Hepatocyte (in vitro differentiated cells): ENCODE data around the gene MFGE8.

Experiments used
- EZH2 ChIP-seq: fragments of 200-600 bp; sonication (generic); IDR thresholded peaks from 2 replicates; pipeline ENCODE4 v1.6.1; 2016; ENCODE audit warnings: antibody characterized with exemption, mild to moderate bottlenecking, borderline replicate concordance
- EZH2phosphoT487 ChIP-seq: fragments of 200-600 bp; sonication (generic); IDR thresholded peaks from one replicate; pipeline ENCODE4 v1.6.1; 2018; ENCODE audit warnings: antibody characterized with exemption, mild to moderate bottlenecking, low read depth, moderate library complexity; ENCODE audit not compliant: unreplicated experiment, severe bottlenecking
- TF ChIP-seq, protein P1 (sequence below): fragments of 200-600 bp; sonication (generic); IDR thresholded peaks from 2 replicates; pipeline ENCODE4 v1.5.1; 2016; ENCODE audit warnings: antibody characterized with exemption, mild to moderate bottlenecking; ENCODE audit not compliant: poor library complexity

DNA sequence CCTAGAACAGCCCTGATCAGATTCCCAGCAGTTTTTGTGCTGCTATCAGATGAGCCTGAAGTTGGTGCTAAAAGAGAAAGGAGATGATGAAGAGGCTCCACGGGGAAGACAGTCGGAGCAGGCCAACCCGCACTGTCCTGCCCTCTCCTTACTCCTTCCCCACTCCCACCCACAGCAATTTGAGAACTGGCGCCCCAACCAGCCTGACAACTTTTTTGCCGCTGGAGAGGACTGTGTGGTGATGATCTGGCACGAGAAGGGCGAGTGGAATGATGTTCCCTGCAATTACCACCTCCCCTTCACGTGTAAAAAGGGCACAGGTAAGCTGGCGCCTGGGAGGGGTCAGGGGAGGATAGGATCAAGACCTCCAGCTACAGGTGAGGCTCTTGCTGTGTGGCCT, 40.5 kb downstream of the MFGE8 start:
- TF ChIP-seq EZH2 (no peak), EZH2phosphoT487 (no peak)
- TF ChIP-seq, protein P1, sequence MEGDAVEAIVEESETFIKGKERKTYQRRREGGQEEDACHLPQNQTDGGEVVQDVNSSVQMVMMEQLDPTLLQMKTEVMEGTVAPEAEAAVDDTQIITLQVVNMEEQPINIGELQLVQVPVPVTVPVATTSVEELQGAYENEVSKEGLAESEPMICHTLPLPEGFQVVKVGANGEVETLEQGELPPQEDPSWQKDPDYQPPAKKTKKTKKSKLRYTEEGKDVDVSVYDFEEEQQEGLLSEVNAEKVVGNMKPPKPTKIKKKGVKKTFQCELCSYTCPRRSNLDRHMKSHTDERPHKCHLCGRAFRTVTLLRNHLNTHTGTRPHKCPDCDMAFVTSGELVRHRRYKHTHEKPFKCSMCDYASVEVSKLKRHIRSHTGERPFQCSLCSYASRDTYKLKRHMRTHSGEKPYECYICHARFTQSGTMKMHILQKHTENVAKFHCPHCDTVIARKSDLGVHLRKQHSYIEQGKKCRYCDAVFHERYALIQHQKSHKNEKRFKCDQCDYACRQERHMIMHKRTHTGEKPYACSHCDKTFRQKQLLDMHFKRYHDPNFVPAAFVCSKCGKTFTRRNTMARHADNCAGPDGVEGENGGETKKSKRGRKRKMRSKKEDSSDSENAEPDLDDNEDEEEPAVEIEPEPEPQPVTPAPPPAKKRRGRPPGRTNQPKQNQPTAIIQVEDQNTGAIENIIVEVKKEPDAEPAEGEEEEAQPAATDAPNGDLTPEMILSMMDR: no peak
